Lung microvascular endothelial cell (primary cell): ENCODE data around the gene DCC. TPM values are rescaled to one million over a fixed set of nuclear protein-coding genes. Genes with fewer than 3 reads are reported as not detected.

Experiments used
- DNase-seq, 2 donors: peaks; one replicate each; pipeline versions ENCODE4 v3.0.0 to v3.0.0-alpha.2; 2010; ENCODE audit warnings: low read depth in 2 of 2
- total RNA-seq: library from RNA; depleted of rRNA; stranded (reverse); fragments of >200 nt; gene quantifications from 2 replicates; pipeline ENCODE4 v1.2.1, GENCODE V29; 2014

DCC gene
- total RNA-seq, 1 donor from 2014 or later = not detected

DNA sequence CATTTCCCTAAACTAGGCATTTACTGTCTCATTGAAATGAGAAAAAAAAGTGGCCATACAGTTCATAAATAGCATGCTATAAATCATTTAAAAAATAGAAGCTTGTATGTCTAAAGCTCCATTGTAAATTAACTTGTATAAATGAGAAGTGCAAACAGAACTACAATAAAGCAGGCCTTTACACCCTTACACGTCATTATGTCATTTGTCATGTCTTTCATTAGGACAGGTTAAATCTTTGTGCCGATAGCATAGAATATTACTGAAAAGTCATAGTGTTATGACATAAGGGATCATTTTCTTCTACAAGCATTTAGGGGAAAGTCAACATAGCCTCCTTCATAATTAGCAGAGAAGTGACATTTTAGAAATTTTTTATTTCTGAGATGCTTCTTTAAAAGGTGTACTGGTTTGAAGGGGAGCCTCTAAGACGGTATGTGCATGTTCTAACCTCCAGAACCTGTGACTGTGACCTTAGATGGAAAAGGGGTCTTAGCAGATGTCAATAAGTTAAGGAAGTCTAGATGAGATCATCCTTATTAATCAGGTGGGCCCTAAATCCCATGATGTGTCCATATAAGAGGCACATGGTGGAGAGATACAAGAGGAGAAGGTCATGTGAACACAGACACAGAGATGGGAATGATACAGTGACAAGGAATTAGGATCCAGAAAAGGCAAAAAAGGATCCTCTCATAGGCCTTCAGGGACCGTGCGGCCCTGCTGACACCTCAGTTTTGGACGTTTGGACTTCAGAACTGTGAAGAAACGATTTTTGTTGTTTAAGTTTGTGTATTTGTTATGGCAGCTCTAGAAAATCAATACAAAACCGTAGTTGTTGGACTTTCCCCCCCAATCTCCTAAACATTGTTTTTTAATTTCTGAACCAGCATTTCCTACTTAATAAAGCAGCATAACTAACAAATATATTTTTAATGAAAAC is 1020.8 kb downstream of the DCC start:
- DNase-seq = no peak

- DNase-seq = no peak
These were observed 1035.6 kb downstream of the DCC start for GRCh38 chr18:53375621-53376020.

- DNase-seq = peak in 1 of 2 donors; percentile 28
These were observed 1040.2 kb downstream of the DCC start for GRCh38 chr18:53380063-53380639.

DNA sequence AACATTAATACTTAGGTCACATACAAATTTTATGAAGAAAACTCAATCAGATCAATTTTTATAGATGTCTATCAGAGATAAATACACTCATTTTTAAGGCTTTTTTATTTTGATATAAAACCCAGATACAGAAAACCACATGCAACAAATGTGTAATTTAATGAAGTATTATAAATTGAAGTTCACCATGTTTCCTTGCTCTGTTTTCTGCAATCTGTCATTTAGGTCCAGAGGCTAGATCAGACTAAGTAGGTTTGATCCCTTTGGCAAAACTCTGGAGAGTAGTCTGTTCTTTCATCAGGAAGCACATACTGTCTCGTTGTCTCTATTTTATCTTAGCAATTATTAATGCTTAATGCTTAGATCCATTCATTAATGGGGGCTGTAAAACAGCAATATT is 1042.9 kb downstream of the DCC start:
- no peak for DNase-seq

GRCh38 chr18:53385889-53386288 is 1045.9 kb downstream of the DCC start:
- DNase-seq = no peak

DNA sequence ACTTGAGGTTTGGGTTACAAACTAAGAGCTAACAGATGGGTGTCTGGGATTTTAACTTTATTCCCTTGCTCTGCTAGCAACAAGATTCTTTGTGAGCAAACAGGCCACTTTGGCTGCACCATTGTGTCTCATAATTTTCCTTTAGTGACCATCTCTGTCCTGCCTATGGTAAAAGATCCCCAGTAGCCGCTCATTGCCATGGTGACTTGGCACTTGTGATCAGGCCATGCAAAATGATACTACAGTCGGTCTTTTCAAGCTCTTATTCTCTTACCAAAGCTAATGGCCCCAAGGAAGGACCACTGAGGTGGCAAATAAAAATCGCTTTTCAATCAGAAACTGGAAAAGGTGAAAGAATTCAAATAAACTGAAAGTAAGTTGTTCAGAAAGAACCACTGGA is 1047.6 kb downstream of the DCC start:
- DNase-seq = no peak

DNA sequence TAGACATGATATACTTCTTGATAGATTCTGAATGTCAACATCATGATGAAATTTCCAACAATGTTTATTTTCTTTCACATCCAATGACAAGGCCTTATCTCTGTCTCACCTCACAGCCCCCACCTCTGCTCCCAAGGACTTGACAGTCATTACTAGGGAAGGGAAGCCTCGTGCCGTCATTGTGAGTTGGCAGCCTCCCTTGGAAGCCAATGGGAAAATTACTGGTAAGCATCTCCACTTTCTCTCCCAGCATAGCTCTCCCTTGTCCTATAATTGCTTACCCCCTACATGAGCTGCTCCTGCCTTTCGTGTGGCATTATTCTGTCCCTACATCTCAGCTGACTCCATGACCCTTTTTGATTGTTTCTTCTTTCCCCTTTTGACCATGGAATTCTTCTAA is 1062.7 kb downstream of the DCC start:
- DNase-seq = no peak

- no peak for DNase-seq
These were observed 1068.3 kb downstream of the DCC start for GRCh38 chr18:53408271-53408670.

GRCh38 chr18:53411511-53411910 is 1071.5 kb downstream of the DCC start:
- no peak for DNase-seq

DNA sequence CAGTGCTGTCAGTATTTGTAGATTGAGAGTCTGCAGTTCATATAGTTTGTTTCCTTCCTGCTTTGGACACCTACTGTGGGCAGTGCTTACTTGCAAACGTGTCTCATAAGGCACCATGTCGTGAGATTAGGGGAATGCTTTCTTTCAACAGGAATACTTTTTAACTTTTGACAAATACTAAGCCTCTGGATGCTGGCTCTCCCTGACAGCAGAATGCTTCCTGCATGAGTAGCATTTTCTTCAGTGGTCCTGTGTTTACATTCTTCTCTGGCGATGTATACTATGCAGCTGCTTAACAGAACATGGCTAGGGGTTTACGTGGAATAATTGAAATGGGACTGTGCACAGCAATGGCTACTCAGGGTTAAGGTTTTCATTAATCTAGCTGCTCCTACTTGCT is 1077.0 kb downstream of the DCC start:
- DNase-seq = no peak

DNA sequence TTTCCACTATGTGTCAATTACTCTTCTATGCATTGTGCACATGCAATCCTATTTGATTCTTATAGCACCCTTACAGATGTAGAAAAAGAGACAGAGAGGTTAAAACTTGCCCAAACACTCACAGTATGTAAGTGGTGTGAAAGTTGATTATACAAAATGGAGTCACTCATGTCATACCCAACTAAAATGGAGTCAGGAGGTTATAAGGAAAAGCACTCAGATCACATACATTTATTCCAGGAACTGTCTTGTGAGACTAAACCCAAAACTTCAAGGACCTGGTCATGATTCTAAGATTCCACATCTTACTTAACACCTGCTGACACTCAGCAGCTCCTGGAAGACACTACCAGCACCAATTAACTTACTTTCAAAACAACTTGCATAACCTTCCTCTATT is 1081.9 kb downstream of the DCC start:
- DNase-seq = no peak

DNA sequence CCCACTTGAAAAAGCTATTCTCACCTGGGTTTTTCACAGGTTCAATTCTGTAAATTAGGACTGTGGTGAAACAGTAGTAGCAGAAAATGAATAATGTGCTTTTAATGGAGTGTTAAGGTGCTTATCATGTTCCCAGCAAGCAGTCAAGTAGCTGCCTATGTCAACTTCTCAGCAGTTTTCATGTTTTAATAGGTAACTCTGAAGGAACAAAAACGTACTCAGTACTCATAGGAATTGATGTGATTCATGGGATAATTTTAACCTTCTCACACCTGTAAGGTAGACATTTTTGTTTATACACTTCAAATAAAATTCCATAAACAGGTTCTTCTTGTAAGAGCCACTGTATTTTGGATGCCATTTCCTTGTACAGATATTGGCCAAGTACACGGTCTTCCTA is 1082.9 kb downstream of the DCC start:
- DNase-seq = no peak

DNA sequence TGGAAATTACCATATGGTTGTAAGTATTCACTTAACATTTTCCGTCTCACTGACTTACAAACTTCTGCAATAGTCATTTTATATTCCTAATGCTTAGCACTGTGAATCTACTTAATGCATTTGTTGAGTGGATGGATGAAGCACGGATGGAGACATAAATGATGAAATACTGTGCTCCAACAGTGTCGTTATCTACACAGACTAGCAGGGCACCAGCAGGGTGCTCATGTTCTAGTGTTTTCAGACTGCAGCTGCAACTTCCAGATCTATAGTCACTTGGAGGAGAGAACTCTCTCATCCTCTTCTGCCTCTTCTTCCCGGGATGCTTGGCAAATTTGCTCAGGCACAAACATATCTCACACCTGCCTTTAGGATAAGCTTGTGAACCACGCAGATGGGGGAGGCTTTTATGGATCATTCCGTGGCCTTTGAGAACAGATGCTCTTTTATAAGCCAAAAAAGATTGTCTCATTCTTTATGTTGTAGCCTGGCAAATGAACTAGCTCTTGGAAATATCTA is 1086.7 kb downstream of the DCC start:
- DNase-seq = no peak

- DNase-seq = no peak
These were observed 1101.9 kb downstream of the DCC start for GRCh38 chr18:53441761-53442414.

DNA sequence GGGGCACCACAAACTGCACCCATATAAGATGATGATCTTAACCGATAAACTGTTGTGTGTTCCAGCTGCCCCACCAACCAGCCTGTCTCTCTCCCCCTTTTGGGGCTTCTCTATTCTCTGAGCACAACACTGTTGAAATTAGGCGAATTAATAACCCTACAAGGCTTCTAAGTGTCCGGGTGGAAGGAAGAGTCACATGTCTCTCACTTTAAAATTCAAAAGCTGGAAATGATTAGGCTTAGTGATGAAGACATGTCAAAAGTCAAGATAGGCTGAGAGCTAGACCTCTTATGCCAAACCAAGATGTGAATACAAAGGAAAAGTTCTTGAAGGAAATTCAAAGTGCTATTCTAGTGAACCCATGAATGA is 1102.4 kb downstream of the DCC start:
- DNase-seq = no peak

- DNase-seq = no peak
These were observed 1103.3 kb downstream of the DCC start for GRCh38 chr18:53443336-53443735.

DNA sequence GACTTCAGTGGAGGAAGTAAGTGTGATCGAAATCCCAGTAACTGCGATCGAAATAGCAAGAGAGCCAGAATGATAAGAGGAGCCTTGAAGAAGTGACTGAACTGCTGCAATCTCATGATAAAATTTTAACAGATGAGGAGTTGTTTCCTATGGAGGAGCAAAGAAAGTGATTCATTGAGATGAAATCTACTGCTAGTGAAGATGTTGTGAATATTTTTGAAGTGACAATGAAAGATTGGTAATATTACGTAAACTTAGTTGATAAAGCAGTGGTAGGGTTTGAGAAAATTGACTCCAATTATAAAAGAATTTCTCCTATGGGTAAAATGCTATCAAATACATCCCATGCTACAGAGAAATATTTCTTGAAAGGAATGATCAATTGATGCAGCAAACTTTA is 1103.8 kb downstream of the DCC start:
- DNase-seq = no peak

GRCh38 chr18:53451902-53452301 is 1111.9 kb downstream of the DCC start:
- DNase-seq = no peak

DNA sequence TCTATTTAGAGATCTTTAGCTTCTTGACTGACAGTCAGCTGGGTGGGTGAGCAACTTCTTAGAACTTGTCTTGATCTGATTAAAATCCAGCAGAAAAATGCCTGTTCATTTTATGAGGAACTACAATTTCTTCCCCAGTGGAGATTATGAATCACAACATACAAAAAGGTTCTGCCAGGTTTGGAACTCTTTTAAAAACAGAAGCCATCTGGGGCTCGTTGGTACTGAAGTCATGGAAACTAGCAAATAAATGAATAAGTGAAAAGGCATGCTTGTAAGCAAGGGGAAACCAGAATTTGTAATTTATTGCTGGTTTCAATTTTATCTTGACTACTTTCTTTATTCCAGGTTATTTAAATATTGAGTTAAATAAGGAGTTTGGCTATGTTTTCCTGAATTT is 1117.1 kb downstream of the DCC start:
- no peak for DNase-seq

- DNase-seq = no peak
These were observed 1118.3 kb downstream of the DCC start for GRCh38 chr18:53458268-53458667.

DNA sequence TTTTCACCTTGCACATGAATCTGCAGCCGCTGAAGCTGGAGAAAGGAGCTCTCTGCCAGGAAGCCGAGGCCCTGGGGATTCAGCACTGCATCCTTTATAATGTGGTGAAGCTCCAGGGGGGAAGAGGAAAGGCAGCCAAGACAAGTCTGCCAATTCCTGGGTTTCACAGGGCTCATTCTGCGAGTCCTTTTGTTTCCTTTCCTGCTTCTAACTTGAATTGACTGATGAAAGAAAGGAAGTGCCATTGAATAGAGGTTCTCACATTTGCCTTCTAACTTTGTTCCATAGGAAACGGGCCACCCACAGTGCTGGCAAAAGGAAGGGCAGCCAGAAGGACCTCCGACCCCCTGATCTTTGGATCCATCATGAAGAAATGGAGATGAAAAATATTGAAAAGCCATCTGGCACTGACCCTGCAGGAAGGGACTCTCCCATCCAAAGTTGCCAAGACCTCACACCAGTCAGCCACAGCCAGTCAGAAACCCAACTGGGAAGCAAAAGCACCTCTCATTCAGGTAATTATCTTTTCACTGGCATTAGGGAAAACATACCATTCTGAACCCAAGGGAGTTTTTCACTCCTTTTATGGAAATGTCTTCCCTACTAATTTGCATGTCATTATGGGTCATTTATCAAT is 1119.1 kb downstream of the DCC start:
- no peak for DNase-seq

- DNase-seq = no peak
These were observed 1127.8 kb downstream of the DCC start for GRCh38 chr18:53467756-53468155.
